ENCODE measurements around the gene CACUL1.

CACUL1 gene

DNA sequence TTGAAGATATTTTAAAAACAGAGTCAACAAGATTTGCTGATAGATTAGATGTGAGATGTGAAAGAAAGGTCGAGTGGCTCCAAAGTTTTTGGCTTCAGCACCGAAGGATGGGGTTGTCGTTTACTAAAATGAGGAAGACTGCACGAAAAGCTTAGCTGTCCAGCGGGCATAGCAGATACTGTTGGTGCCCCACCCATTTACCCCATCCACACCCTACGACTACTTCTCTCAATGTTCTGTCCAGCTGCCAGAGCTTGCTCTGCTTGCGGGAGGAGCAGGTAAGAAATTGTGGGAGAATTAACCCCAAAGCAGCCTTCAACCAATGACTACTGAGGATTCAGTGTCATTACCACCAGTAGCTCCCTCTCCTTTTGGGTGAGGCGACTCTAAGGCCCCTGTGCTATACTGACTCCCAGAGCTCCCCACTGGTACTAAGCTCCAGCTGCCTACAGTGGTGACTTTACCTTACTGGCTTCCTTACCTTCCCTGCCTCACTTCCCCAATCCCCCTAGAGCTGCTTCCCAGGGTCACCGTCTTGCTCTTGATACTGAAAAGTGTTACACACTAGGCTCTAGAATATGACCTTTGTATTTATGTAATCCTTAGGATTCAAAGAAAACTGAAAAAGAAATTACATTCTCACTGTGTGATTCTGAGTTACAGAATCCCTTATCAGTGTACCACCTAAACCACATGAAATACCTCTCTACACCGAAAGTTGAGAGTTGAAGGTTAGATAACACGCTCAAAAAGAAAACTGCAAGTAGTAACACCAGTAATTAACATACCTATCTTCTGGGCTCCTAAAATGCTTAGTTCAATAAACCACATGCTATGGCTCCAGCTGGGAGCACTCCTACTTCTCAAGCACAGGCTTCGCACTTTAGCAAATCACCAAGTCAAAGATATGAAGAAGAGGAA is 22.3 kb downstream of the CACUL1 start:
- TF ChIP-seq, protein P1, sequence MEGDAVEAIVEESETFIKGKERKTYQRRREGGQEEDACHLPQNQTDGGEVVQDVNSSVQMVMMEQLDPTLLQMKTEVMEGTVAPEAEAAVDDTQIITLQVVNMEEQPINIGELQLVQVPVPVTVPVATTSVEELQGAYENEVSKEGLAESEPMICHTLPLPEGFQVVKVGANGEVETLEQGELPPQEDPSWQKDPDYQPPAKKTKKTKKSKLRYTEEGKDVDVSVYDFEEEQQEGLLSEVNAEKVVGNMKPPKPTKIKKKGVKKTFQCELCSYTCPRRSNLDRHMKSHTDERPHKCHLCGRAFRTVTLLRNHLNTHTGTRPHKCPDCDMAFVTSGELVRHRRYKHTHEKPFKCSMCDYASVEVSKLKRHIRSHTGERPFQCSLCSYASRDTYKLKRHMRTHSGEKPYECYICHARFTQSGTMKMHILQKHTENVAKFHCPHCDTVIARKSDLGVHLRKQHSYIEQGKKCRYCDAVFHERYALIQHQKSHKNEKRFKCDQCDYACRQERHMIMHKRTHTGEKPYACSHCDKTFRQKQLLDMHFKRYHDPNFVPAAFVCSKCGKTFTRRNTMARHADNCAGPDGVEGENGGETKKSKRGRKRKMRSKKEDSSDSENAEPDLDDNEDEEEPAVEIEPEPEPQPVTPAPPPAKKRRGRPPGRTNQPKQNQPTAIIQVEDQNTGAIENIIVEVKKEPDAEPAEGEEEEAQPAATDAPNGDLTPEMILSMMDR (IDR thresholded peaks at IDR 0.05; ENCODE audit: low read depth, low read length, missing control alignments), result no peak
- DNase-seq (ENCODE audit: low read depth), result peak; percentile 12
- H3K4me3 ChIP-seq (ENCODE audit: low read depth, low read length), result no peak overlapping the region

DNA sequence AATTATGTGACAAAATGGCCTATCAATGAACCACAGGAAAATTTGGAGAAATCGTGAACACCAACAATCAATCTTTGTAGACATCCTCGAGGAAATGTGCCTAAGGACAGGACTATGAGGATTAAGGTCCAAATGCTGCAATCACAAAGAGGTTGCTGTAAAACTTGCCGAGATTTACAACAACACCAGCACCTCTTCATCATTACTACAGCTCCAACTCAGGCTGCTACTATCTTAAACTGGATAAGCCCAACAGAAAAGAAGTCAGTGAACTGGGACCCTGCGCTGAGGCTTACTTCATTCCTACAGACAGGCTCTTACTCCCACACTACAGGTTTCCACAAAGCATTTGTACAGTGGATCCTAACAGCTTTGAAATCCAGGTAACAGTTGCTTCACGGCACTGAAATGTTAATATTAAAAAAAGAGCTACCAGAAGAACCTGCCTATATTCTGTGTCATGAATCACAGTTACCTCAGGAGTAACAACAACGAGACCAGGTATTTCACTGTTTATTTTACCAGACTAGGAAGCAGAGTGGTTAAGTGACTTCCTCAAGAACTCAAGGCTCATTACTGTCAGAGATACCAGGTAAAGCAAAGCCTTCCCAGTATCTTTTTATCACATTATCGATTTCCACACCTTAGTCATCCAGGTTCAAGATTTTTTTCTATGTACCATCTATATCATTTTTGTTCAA is 23.9 kb downstream of the CACUL1 start:
- TF ChIP-seq, protein P1 (IDR thresholded peaks at IDR 0.05; ENCODE audit: low read depth, low read length, missing control alignments), result no peak
- H3K4me3 ChIP-seq (ENCODE audit: low read depth, low read length), result no peak overlapping the region
- DNase-seq (ENCODE audit: low read depth), result no peak

GRCh38 chr10:118729641-118730258 is 25.0 kb downstream of the CACUL1 start:
- TF ChIP-seq, protein P1 (IDR thresholded peaks at IDR 0.05; ENCODE audit: low read depth, low read length, missing control alignments), result no peak
- no peak overlapping the region for H3K4me3 ChIP-seq (ENCODE audit: low read depth, low read length)
- peak; percentile 36 for DNase-seq (ENCODE audit: low read depth)

DNA sequence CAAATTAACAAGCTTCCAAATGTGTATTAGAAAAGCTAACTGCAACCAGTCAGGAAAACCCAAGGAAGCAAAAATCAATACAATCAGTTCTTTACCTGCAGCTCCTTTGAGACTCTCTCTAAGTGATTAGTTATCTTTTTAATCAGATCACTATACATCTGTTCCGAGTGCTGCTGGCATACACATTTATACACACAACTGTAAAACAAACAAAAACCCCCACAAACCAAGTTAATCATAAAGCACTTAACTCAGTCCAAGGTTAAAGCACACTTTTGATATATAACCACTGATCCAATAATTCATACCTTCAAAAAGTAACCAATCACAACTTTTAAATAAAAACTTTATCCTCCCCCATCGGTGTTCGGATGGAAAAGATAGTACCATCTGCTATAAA is 25.6 kb downstream of the CACUL1 start:
- TF ChIP-seq, protein P1 (IDR thresholded peaks at IDR 0.05; ENCODE audit: low read depth, low read length, missing control alignments), result no peak
- no peak overlapping the region for H3K4me3 ChIP-seq (ENCODE audit: low read depth, low read length)
- DNase-seq (ENCODE audit: low read depth), result no peak

- TF ChIP-seq, protein P1 (IDR thresholded peaks at IDR 0.05; ENCODE audit: low read depth, low read length, missing control alignments), result no peak
- no peak overlapping the region for H3K4me3 ChIP-seq (ENCODE audit: low read depth, low read length)
- no peak for DNase-seq (ENCODE audit: low read depth)
Observed at GRCh38 chr10:118725886-118726500, 28.8 kb downstream of the CACUL1 start.

- no peak for DNase-seq (ENCODE audit: low read depth)
- H3K4me3 ChIP-seq (ENCODE audit: low read depth, low read length), result no peak overlapping the region
- TF ChIP-seq, protein P1 (IDR thresholded peaks at IDR 0.05; ENCODE audit: low read depth, low read length, missing control alignments), result no peak
Observed at GRCh38 chr10:118723466-118723865, 31.3 kb downstream of the CACUL1 start.
